HG03108 (cell line): ENCODE measurements around the gene C4orf54.

Experiments used
- ATAC-seq: cut with Tn5 transposase; IDR thresholded peaks from one replicate; pipeline ENCODE4 v1.9.1; 2021; ENCODE audit warnings: moderate library complexity; ENCODE audit not compliant: unreplicated experiment

The C4orf54 gene

GRCh38 chr4:99657798-99658197 lies at the start of gene C4orf54:
C4orf54 (minus strand) TSS chr4:99657828; CDS start chr4:99654648, 3,180 bp downstream.
- ATAC-seq: no peak

GRCh38 chr4:99705891-99706290 lies 48.3 kb upstream of the C4orf54 start:
- ATAC-seq: no peak

GRCh38 chr4:99696801-99697200 lies 39.2 kb upstream of the C4orf54 start:
- no peak for ATAC-seq

GRCh38 chr4:99693140-99693539 lies 35.5 kb upstream of the C4orf54 start:
- ATAC-seq: no peak

GRCh38 chr4:99690990-99691389 lies 33.4 kb upstream of the C4orf54 start:
- ATAC-seq: no peak

- ATAC-seq: no peak
Measured at GRCh38 chr4:99690472-99690871, 32.8 kb upstream of the C4orf54 start.

- ATAC-seq: no peak
Measured at GRCh38 chr4:99687120-99687519, 29.5 kb upstream of the C4orf54 start.

GRCh38 chr4:99685234-99685633 lies 27.6 kb upstream of the C4orf54 start:
- ATAC-seq: no peak

GRCh38 chr4:99683895-99684294 lies 26.3 kb upstream of the C4orf54 start:
- no peak for ATAC-seq

GRCh38 chr4:99679976-99680375 lies 22.3 kb upstream of the C4orf54 start:
- no peak for ATAC-seq

- no peak for ATAC-seq
Measured at GRCh38 chr4:99679204-99679603, 21.6 kb upstream of the C4orf54 start.

GRCh38 chr4:99677161-99677560 lies 19.5 kb upstream of the C4orf54 start:
- ATAC-seq: no peak

- ATAC-seq: no peak
Measured at GRCh38 chr4:99670409-99671073, 12.9 kb upstream of the C4orf54 start.

GRCh38 chr4:99669084-99669483 lies 11.5 kb upstream of the C4orf54 start:
- ATAC-seq: no peak

GRCh38 chr4:99668472-99668871 lies 10.8 kb upstream of the C4orf54 start:
- ATAC-seq: no peak

- ATAC-seq: no peak
Measured at GRCh38 chr4:99665983-99666382, 8.4 kb upstream of the C4orf54 start.

GRCh38 chr4:99664716-99665115 lies 7.1 kb upstream of the C4orf54 start:
- no peak for ATAC-seq

GRCh38 chr4:99661907-99662306 lies 4.3 kb upstream of the C4orf54 start:
- no peak for ATAC-seq

GRCh38 chr4:99658666-99659065 lies 1.0 kb upstream of the C4orf54 start:
- ATAC-seq: no peak

- ATAC-seq: no peak
Measured at GRCh38 chr4:99655308-99656081, 2.1 kb downstream of the C4orf54 start.

- ATAC-seq: no peak
Measured at GRCh38 chr4:99654361-99654761, 3.3 kb downstream of the C4orf54 start.

- no peak for ATAC-seq
Measured at GRCh38 chr4:99653916-99654315, 3.7 kb downstream of the C4orf54 start.
